Stimulated activated CD8-positive, alpha-beta memory T cell treated with anti-CD3 and anti-CD28 coated beads, Interleukin-7, amount 100 ng/mL, for 4 hours (primary cell): ENCODE measurements around the gene OSBPL2.

Experiments used
- DNase-seq, 2 donors: peaks; one replicate each; pipeline ENCODE4 v3.0.0-alpha.2; 2020; ENCODE audit warnings: low read depth in 2 of 2

OSBPL2 gene

GRCh38 chr20:62235001-62235776 lies 3.1 kb upstream of the OSBPL2 start:
- DNase-seq = no peak

GRCh38 chr20:62235777-62236157 lies 2.6 kb upstream of the OSBPL2 start:
- no peak for DNase-seq

- DNase-seq = no peak
Observed at GRCh38 chr20:62236200-62236599, 2.1 kb upstream of the OSBPL2 start.

- DNase-seq = no peak
Observed at GRCh38 chr20:62236766-62237513, 1.4 kb upstream of the OSBPL2 start.

GRCh38 chr20:62237514-62237800 lies 864 bp upstream of the OSBPL2 start:
- DNase-seq = no peak

GRCh38 chr20:62238569-62239277 lies 402 bp downstream of the OSBPL2 start:
- DNase-seq = no peak

- no peak for DNase-seq
Observed at GRCh38 chr20:62239278-62239879, 1.1 kb downstream of the OSBPL2 start.

GRCh38 chr20:62240020-62240685 lies 1.8 kb downstream of the OSBPL2 start:
- DNase-seq = no peak

- no peak for DNase-seq
Observed at GRCh38 chr20:62241506-62241905, 3.2 kb downstream of the OSBPL2 start.

GRCh38 chr20:62242176-62242575 lies 3.9 kb downstream of the OSBPL2 start:
- DNase-seq = no peak

- DNase-seq = no peak
Observed at GRCh38 chr20:62243106-62243505, 4.8 kb downstream of the OSBPL2 start.

GRCh38 chr20:62243906-62244515 lies 5.7 kb downstream of the OSBPL2 start:
- no peak for DNase-seq

GRCh38 chr20:62244644-62245108 lies 6.4 kb downstream of the OSBPL2 start:
- no peak for DNase-seq

- DNase-seq = no peak
Observed at GRCh38 chr20:62245911-62246280, 7.6 kb downstream of the OSBPL2 start.

- no peak for DNase-seq
Observed at GRCh38 chr20:62246431-62246830, 8.1 kb downstream of the OSBPL2 start.

- no peak for DNase-seq
Observed at GRCh38 chr20:62246872-62247652, 8.7 kb downstream of the OSBPL2 start.

- no peak for DNase-seq
Observed at GRCh38 chr20:62248890-62249560, 10.7 kb downstream of the OSBPL2 start.

- no peak for DNase-seq
Observed at GRCh38 chr20:62252342-62252966, 14.1 kb downstream of the OSBPL2 start.

- DNase-seq = no peak
Observed at GRCh38 chr20:62253398-62253797, 15.1 kb downstream of the OSBPL2 start.
